Measurements from ENCODE around the gene MITF.

- TF ChIP-seq CTCF (IDR thresholded peaks at IDR 0.05; ENCODE audit: low read depth, low read length) (no peak), EZH2phosphoT487 (IDR thresholded peaks at IDR 0.05; ENCODE audit: low read depth) (no peak)
These were observed 212.4 kb downstream of the MITF start for GRCh38 chr3:69951616-69952015.
